DLD1 (cell line): Measurements from ENCODE around the gene LRP1B.

Experiments
- in situ Hi-C: cut with HindIII; loops from 2 replicates; pipeline ENCODE4 v1.10.0; 2017; ENCODE audit warnings: low sequenced_read_pairs

Gene LRP1B

GRCh38 chr2:140246957-140247356 lies 1883.9 kb downstream of the LRP1B start:
- in situ Hi-C loops = no loop called here

DNA sequence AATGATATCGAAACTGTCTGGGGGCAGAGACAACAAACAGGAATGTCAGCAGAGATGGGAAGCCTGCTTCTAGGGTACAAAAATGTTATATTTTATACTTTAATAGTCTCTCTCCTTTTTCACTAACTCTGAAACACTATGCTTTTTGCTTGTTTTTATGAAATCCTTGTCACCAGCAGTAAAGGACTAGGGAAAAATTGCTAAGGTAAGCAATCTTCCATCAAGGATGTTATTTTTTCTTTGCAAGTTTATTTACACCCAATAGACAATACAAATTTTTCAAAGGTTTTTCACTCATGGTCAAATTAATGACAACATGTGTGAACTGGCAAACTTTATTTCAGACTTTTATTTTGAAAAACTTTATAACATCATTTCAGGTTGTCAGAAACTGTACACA lies 1884.8 kb downstream of the LRP1B start:
- in situ Hi-C loops = no loop called here

DNA sequence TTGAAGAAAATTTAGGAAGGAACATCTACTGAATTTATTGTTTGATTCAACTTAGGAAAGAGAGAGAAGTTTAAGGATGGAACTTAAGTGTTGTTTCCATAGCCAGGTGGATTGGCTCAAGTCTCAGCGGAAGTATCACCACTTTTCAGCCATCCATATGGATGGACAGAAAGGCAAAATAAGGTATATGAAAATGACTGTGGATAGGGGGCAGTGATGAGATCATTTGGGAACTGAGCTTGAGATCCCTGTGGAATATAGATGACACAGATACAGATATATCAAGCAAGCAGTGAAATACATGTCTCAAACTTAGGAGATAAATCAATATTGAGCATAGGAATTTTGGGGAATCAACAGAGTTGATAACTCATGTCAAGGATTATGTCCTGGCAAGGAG lies 1887.9 kb downstream of the LRP1B start:
- in situ Hi-C loops = no loop called here

GRCh38 chr2:140234116-140234515 lies 1896.7 kb downstream of the LRP1B start:
- in situ Hi-C loops = no loop called here

DNA sequence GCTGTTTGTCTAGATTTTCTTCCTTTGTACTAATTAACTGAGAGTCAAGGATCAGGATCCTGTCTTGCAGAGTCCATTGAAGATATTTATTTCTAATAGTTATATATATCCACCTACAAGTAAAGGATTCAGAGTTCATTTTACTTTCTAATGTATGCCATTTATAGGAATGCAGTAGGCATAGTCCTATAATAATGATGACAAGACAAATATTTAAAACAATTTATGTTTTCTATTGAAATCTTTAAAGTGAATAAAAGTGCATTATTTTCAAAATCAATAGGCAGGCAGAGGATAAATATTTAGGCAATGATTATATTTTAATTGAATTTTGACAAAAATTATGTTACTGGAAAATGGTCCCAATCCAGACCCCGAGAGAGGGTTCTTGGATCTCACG lies 1919.9 kb downstream of the LRP1B start:
- in situ Hi-C loops = no loop called here

DNA sequence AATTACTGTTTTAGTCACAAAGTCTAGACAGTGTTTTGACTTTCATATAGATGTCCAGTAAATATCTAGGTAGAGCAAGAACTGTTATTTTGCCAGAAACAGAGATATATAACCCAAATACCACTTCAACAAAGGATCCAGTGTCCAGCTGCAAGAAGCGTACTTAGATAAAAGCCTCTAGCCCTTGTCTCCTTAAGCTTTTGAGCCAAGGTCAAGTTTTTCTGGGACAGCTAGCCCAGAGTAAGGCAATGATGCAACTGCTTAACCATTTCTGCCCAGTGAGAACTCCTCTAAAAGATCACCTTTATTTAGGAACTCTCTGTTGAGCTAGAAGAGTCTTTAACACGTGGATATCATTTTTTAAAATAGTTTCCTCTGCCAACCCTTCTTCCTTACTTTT lies 1925.7 kb downstream of the LRP1B start:
- in situ Hi-C loops = no loop called here

DNA sequence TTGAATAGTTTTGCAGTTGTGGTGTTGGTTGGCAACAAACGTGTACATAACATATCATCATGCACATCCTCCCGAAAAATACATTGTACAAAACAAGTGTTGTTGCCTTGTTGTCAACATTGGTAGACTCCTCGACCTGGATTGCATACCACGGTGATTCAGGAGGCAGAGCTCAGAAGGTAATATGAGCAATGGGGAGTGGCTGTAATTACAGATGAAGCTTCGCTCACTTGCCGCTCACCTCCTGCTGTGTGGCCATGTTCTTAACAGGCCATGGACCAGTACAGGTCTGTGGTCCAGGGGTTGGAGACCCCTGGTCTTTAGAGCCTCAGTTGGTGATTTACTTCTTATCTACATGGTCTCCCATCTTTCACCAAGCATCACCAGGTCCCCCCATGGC lies 1927.5 kb downstream of the LRP1B start:
- in situ Hi-C loops = no loop called here

- in situ Hi-C loops = no loop called here
Measured at GRCh38 chr2:140201572-140201971, 1929.2 kb downstream of the LRP1B start.

GRCh38 chr2:140200764-140201163 lies 1930.1 kb downstream of the LRP1B start:
- in situ Hi-C loops = no loop called here

DNA sequence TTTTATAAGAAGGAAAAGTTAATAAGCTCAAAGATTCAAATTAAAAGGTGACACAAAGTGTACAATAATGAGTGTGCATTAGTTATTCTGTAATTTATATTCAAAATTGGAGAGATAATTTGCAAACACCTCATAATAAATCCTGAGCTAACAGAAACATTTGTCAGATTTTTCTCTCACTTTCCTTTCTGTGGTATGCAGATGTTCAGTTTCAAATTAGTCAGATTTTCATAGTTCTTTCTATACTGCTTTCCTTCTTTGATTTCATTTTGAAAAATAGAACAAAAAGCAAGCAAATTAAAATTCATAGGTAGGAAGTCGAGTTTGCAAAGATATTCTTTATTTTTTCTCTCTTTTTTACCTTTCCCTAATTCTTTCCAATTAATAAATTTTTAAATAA lies 1930.5 kb downstream of the LRP1B start:
- in situ Hi-C loops = no loop called here

DNA sequence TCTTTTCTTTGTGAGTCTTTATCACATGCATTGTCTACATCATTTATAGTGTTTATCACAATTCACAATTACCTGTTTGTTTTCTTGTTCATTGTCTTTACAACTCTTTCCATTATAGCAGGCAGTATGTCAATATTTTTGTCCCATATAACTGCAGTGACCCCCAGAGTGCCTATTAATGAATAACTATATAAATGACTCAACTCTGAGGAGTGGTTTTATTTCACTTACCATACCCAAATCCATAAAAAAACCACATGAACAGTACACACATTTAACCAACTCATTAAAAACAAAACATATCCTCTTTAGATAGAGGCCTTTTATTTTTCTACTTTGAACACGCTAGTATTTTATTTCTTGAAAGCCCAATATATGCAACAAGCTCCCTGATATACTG lies 1931.5 kb downstream of the LRP1B start:
- in situ Hi-C loops = no loop called here

DNA sequence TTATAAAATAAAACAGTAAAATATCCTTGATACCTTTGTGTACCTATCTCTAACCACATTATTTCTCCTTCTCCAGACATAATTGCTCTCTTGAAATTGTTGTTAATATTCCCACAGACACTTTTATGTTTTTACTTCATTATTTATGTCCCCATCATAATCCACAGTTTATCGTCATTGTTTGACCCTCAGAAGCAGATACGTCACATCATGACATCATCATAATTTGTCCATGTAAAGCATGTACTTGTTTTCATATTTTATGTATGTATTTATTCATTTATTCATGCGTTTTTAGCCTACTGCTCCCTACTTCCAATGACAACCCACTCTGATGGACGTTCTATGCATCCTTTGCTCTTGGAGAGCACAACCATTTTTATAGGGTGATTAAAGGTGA lies 1943.7 kb downstream of the LRP1B start:
- in situ Hi-C loops = no loop called here

- in situ Hi-C loops = no loop called here
Measured at GRCh38 chr2:140186313-140186712, 1944.5 kb downstream of the LRP1B start.

DNA sequence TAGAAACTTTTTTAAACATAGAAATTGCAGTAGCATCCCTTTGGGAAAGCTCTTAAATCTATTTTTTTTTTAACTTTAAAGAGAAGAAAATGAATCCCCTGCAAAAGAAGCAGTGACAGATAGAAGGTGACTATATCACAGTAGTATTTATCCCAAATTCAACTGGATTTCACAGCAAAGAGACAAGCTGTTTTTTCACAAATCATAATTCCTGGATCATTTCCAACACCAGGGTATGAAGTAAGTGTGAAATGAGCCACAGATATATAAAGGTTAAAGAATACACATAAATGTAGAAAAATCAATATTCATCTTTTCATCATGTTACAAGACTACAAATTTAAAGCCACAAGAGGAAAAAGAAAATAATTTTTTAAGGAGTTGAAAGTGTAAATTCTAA lies 1945.7 kb downstream of the LRP1B start:
- in situ Hi-C loops = no loop called here

- in situ Hi-C loops = no loop called here
Measured at GRCh38 chr2:140183056-140183765, 1947.6 kb downstream of the LRP1B start.
